Measurements from ENCODE around the gene ITCH. TPM values are rescaled to one million over a fixed set of nuclear protein-coding genes. Genes with fewer than 3 reads are reported as not detected.

The ITCH gene
- total RNA-seq, 1 experiment from 2014 or later = 54.8 TPM

DNA sequence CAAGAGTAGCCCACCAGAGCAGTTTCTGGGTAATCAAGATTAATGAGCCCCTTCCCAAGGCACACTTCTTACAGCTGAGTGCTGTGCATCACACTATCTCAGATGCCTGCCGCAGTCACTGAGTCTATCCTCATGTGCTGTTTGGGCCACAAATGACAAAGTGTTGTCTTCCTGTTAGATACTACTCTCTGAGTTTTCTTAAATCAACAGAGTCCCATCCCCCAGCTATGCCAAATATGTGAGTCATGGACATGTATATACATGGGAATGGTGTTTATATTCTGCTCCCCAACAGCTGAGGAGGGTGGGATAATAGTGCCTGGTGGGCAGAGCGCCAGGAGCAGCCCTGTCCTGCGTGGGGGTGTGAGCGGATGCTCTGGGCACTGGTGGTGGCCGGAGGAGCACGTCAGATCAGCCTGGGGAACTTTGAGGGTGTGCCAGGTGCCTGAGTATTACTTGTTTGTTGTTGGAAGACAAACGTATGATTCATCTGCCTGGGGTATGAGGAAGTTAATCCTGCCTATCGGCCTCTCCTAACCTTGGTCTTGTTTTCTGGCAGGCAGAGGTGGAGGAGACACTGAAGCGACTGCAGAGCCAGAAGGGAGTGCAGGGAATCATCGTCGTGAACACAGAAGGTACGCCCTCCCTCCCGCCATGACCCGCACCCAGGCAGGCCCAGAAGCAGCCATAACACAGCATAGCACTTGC lies 162.8 kb downstream of the ITCH start:
- H3K4me3 ChIP-seq (ENCODE audit: low read length) = no peak overlapping the region
- no peak overlapping the region for H3K27ac ChIP-seq (ENCODE audit: low read length)
- H2AFZ ChIP-seq (ENCODE audit: low read length) = no peak overlapping the region
- no peak overlapping the region for H3K4me2 ChIP-seq (ENCODE audit: low read depth, low read length, poor library complexity, severe bottlenecking)
- DNase-seq = no peak
- peaks cover 52% of the 10 kb centered on the region for H3K79me2 ChIP-seq (ENCODE audit: low read length)
- H3K9me3 ChIP-seq (ENCODE audit: low read length) = no peaks in the 10 kb centered on the region
- peaks cover 21% of the 10 kb centered on the region; the same call in 1 of the 2 replicates for H3K36me3 ChIP-seq (ENCODE audit: insufficient read depth, low read length)
- H4K20me1 ChIP-seq (ENCODE audit: insufficient read depth, low read depth, low read length) = no peaks in the 10 kb centered on the region; the same call in 1 of the 2 replicates
- H3K9me2 ChIP-seq (replicated peaks; ENCODE audit: insufficient read depth, low read length) = no peaks in the 10 kb centered on the region
- H3K9ac ChIP-seq (ENCODE audit: low read length) = no peak overlapping the region
- H3K27me3 ChIP-seq (ENCODE audit: low read length) = no peaks in the 10 kb centered on the region
- H3K4me1 ChIP-seq (ENCODE audit: low read length) = no peaks in the 10 kb centered on the region

DNA sequence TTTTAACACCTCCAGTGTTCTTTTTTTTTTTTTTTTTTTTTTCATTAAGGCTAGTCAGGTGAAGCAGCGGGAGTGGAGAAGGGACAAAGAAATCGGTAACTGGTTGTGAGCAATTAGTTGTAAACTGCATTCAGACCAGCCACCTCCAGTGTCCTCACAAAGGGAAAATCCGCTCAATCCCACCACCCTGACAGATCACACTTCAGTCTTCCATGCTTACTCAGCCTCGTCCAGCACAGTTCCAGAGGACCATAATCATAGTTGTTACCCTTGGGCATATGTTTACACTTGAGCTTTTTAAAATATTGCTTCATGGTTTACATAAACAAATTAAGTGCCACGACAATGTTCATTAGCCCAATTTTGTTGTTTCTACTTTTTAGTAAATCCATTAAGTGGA lies 163.4 kb downstream of the ITCH start:
- no peak for DNase-seq
- Histone ChIP-seq H3K36me3 (ENCODE audit: insufficient read depth, low read length) (peaks cover 21% of the 10 kb centered on the region; the same call in 1 of the 2 replicates), H3K79me2 (ENCODE audit: low read length) (peaks cover 46% of the 10 kb centered on the region), H3K4me3 (ENCODE audit: low read length) (no peak overlapping the region), H3K27ac (ENCODE audit: low read length) (no peak overlapping the region), H4K20me1 (ENCODE audit: insufficient read depth, low read depth, low read length) (no peaks in the 10 kb centered on the region; the same call in 1 of the 2 replicates), H3K4me2 (ENCODE audit: low read depth, low read length, poor library complexity, severe bottlenecking) (no peak overlapping the region), H3K27me3 (ENCODE audit: low read length) (no peaks in the 10 kb centered on the region), H3K9me3 (ENCODE audit: low read length) (no peaks in the 10 kb centered on the region), H2AFZ (ENCODE audit: low read length) (no peak overlapping the region), H3K4me1 (ENCODE audit: low read length) (no peaks in the 10 kb centered on the region), H3K9me2 (replicated peaks; ENCODE audit: insufficient read depth, low read length) (no peaks in the 10 kb centered on the region), H3K9ac (ENCODE audit: low read length) (no peak overlapping the region)

GRCh38 chr20:34527016-34527415 lies 163.9 kb downstream of the ITCH start:
- no peaks in the 10 kb centered on the region for H3K9me3 ChIP-seq (ENCODE audit: low read length)
- no peak overlapping the region for H3K4me3 ChIP-seq (ENCODE audit: low read length)
- H3K79me2 ChIP-seq (ENCODE audit: low read length) = peaks cover 40% of the 10 kb centered on the region
- H3K36me3 ChIP-seq (ENCODE audit: insufficient read depth, low read length) = peaks cover 21% of the 10 kb centered on the region; the same call in 1 of the 2 replicates
- no peaks in the 10 kb centered on the region for H3K4me1 ChIP-seq (ENCODE audit: low read length)
- no peak overlapping the region for H2AFZ ChIP-seq (ENCODE audit: low read length)
- H3K27me3 ChIP-seq (ENCODE audit: low read length) = no peaks in the 10 kb centered on the region
- H3K27ac ChIP-seq (ENCODE audit: low read length) = no peak overlapping the region
- H3K9me2 ChIP-seq (replicated peaks; ENCODE audit: insufficient read depth, low read length) = no peaks in the 10 kb centered on the region
- no peak for DNase-seq
- H3K9ac ChIP-seq (ENCODE audit: low read length) = no peak overlapping the region
- H3K4me2 ChIP-seq (ENCODE audit: low read depth, low read length, poor library complexity, severe bottlenecking) = no peak overlapping the region
- H4K20me1 ChIP-seq (ENCODE audit: insufficient read depth, low read depth, low read length) = no peaks in the 10 kb centered on the region; the same call in 1 of the 2 replicates

DNA sequence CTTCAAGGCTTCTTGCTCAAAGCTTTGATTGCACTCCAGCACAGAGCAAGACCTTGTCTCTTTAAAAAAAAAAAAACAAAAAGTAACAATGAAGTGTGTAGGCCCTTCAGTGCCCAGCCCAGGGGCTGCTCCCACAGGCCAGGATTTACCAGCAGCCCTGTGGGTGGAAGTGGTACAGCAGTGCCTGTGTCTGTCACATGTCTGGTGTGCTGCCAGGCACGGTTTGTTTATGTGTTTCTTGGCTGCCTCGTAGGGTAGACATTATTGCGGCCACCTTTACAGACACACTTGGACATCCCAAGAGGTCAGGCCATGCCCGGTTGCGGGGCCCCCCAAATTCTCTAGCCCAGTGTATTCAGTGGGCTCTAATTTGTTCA lies 165.8 kb downstream of the ITCH start:
- H3K9ac ChIP-seq (ENCODE audit: low read length) = no peak overlapping the region
- H3K27me3 ChIP-seq (ENCODE audit: low read length) = no peaks in the 10 kb centered on the region
- H3K9me3 ChIP-seq (ENCODE audit: low read length) = no peaks in the 10 kb centered on the region
- DNase-seq = no peak
- H4K20me1 ChIP-seq (ENCODE audit: insufficient read depth, low read depth, low read length) = no peaks in the 10 kb centered on the region; the same call in 1 of the 2 replicates
- H3K79me2 ChIP-seq (ENCODE audit: low read length) = peaks cover 22% of the 10 kb centered on the region
- no peak overlapping the region for H3K4me2 ChIP-seq (ENCODE audit: low read depth, low read length, poor library complexity, severe bottlenecking)
- no peak overlapping the region for H3K4me3 ChIP-seq (ENCODE audit: low read length)
- no peak overlapping the region for H3K27ac ChIP-seq (ENCODE audit: low read length)
- no peaks in the 10 kb centered on the region for H3K9me2 ChIP-seq (replicated peaks; ENCODE audit: insufficient read depth, low read length)
- no peaks in the 10 kb centered on the region for H3K4me1 ChIP-seq (ENCODE audit: low read length)
- H2AFZ ChIP-seq (ENCODE audit: low read length) = no peak overlapping the region
- H3K36me3 ChIP-seq (ENCODE audit: insufficient read depth, low read length) = peaks cover 21% of the 10 kb centered on the region; the same call in 1 of the 2 replicates

DNA sequence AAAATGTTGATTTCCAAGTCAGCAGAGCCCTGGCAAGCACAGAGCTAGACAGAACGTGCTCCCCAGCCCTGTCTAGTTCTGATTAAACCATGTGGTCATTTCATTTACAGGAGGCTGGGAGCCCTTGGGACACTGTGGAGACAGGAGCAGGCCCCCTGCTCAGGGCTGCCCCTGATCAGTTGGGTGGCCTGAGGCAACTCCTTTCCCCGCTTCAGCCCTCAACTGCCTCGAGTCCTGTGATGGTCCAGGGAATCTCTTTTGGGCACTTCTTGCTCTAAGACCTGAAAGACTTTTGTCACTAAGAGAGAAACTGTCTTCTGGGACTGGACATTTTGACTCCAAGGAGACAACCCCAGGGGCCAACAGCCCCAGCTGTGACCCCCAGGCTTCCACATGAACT lies 166.7 kb downstream of the ITCH start:
- H3K27me3 ChIP-seq (ENCODE audit: low read length) = no peaks in the 10 kb centered on the region
- H3K9me2 ChIP-seq (replicated peaks; ENCODE audit: insufficient read depth, low read length) = no peaks in the 10 kb centered on the region
- no peak overlapping the region for H3K4me3 ChIP-seq (ENCODE audit: low read length)
- H3K36me3 ChIP-seq (ENCODE audit: insufficient read depth, low read length) = peaks cover 24% of the 10 kb centered on the region; the same call in 1 of the 2 replicates
- H3K4me1 ChIP-seq (ENCODE audit: low read length) = no peaks in the 10 kb centered on the region
- no peak for DNase-seq
- H3K27ac ChIP-seq (ENCODE audit: low read length) = no peak overlapping the region
- no peaks in the 10 kb centered on the region for H3K9me3 ChIP-seq (ENCODE audit: low read length)
- H2AFZ ChIP-seq (ENCODE audit: low read length) = no peak overlapping the region
- H3K4me2 ChIP-seq (ENCODE audit: low read depth, low read length, poor library complexity, severe bottlenecking) = no peak overlapping the region
- H3K79me2 ChIP-seq (ENCODE audit: low read length) = peaks cover 14% of the 10 kb centered on the region
- H4K20me1 ChIP-seq (ENCODE audit: insufficient read depth, low read depth, low read length) = no peaks in the 10 kb centered on the region; the same call in 1 of the 2 replicates
- H3K9ac ChIP-seq (ENCODE audit: low read length) = no peak overlapping the region

GRCh38 chr20:34530342-34530741 lies 167.3 kb downstream of the ITCH start:
- H3K27ac ChIP-seq (ENCODE audit: low read length) = no peak overlapping the region
- H3K9me2 ChIP-seq (replicated peaks; ENCODE audit: insufficient read depth, low read length) = no peaks in the 10 kb centered on the region
- no peak overlapping the region for H3K4me3 ChIP-seq (ENCODE audit: low read length)
- H3K9ac ChIP-seq (ENCODE audit: low read length) = no peak overlapping the region
- no peak for DNase-seq
- no peaks in the 10 kb centered on the region for H3K4me1 ChIP-seq (ENCODE audit: low read length)
- no peaks in the 10 kb centered on the region for H4K20me1 ChIP-seq (ENCODE audit: insufficient read depth, low read depth, low read length)
- no peaks in the 10 kb centered on the region for H3K27me3 ChIP-seq (ENCODE audit: low read length)
- H3K4me2 ChIP-seq (ENCODE audit: low read depth, low read length, poor library complexity, severe bottlenecking) = no peak overlapping the region
- H2AFZ ChIP-seq (ENCODE audit: low read length) = no peak overlapping the region
- H3K79me2 ChIP-seq (ENCODE audit: low read length) = peaks cover 8% of the 10 kb centered on the region
- H3K36me3 ChIP-seq (ENCODE audit: insufficient read depth, low read length) = peaks cover 25% of the 10 kb centered on the region; the same call in 1 of the 2 replicates
- no peaks in the 10 kb centered on the region for H3K9me3 ChIP-seq (ENCODE audit: low read length)

DNA sequence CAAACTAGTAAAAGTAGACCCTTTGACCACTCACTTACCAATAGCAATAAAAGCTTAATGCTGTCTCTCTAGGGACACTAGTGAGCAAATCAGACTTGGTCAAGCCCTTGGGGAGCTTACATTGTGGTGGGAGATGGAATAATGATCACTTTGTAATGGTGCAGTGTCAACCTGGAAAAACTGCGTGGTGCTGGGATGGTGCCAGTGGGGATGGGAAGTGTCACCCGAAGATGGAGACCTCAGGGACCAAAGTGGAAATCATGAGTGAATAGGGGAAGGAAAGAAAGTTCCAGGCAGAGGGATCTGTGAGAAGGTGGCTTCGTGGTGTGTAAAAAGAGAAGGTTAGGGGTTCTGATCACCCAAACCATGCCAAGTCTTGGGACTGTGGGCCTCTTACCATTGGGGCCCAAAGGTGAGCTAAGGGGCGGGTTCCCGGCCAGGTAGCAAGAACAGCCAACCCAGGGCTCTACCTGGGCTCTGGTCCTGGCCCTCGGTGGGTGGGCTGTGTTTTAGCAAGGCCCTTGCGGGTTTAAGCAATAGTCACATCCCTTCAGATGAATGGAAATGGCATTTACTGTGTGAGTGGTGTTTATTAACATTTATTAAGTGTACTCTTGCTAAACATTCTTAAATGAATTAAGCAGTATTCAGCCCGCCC lies 168.7 kb downstream of the ITCH start:
- Histone ChIP-seq H3K36me3 (ENCODE audit: insufficient read depth, low read length) (peaks cover 23% of the 10 kb centered on the region; the same call in 1 of the 2 replicates), H3K9me2 (replicated peaks; ENCODE audit: insufficient read depth, low read length) (no peaks in the 10 kb centered on the region), H3K4me3 (ENCODE audit: low read length) (no peak overlapping the region), H2AFZ (ENCODE audit: low read length) (no peak overlapping the region), H3K27me3 (ENCODE audit: low read length) (no peaks in the 10 kb centered on the region), H3K9ac (ENCODE audit: low read length) (no peak overlapping the region), H4K20me1 (ENCODE audit: insufficient read depth, low read depth, low read length) (no peaks in the 10 kb centered on the region), H3K9me3 (ENCODE audit: low read length) (no peaks in the 10 kb centered on the region), H3K4me1 (ENCODE audit: low read length) (no peaks in the 10 kb centered on the region), H3K4me2 (ENCODE audit: low read depth, low read length, poor library complexity, severe bottlenecking) (no peak overlapping the region), H3K27ac (ENCODE audit: low read length) (no peak overlapping the region), H3K79me2 (ENCODE audit: low read length) (no peaks in the 10 kb centered on the region)
- no peak for DNase-seq

DNA sequence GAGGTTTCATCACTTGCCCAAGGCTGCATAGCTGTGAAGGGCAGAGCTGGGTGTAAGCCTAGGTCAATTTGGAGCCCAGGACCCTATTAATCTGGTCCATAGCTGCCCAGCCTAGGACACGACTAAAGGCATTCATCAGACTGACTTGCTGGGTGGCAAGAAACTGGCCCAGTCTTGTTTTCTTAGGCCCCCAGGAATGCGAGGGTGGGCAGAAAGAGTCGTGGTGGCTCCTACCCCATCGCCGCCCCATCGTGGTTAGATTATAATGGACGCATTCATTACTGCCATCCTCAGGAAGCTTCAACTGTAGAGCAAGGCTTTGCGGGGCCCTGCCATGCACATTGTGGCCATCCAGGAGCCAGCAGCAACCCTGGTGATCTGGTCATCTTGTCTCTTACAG lies 169.2 kb downstream of the ITCH start:
- Histone ChIP-seq H3K9ac (ENCODE audit: low read length) (no peak overlapping the region), H3K79me2 (ENCODE audit: low read length) (no peaks in the 10 kb centered on the region), H3K27me3 (ENCODE audit: low read length) (no peaks in the 10 kb centered on the region), H2AFZ (ENCODE audit: low read length) (no peak overlapping the region), H3K27ac (ENCODE audit: low read length) (no peak overlapping the region), H3K4me2 (ENCODE audit: low read depth, low read length, poor library complexity, severe bottlenecking) (no peak overlapping the region), H3K4me1 (ENCODE audit: low read length) (no peaks in the 10 kb centered on the region), H3K4me3 (ENCODE audit: low read length) (no peak overlapping the region), H3K9me2 (replicated peaks; ENCODE audit: insufficient read depth, low read length) (no peaks in the 10 kb centered on the region), H4K20me1 (ENCODE audit: insufficient read depth, low read depth, low read length) (no peaks in the 10 kb centered on the region), H3K36me3 (ENCODE audit: insufficient read depth, low read length) (peaks cover 18% of the 10 kb centered on the region; the same call in 1 of the 2 replicates), H3K9me3 (ENCODE audit: low read length) (no peaks in the 10 kb centered on the region)
- DNase-seq = no peak

All from Karpas-422 (cell line).